HepG2 (cell line): ENCODE data around the gene GSG1. TPM values are rescaled to one million over a fixed set of nuclear protein-coding genes. Genes with fewer than 3 reads are reported as not detected.

ENCODE experiments used
- ATF4 ChIP-seq, 2 experiments: fragments of 450-650 bp in 1 of 2; sonication (generic) in 1 of 2; formaldehyde crosslinking; IDR thresholded peaks; 2 replicates each; pipeline versions ENCODE4 v1.5.0 to v1.8.0; 2020 to 2022; ENCODE audit warnings: mild to moderate bottlenecking in 1 of 2, missing genetic modification reagents in 1 of 2
- FOSL2 ChIP-seq: sonication (generic); formaldehyde crosslinking; IDR thresholded peaks from 2 replicates; pipeline ENCODE4 v1.4.0; 2020; ENCODE audit warnings: missing genetic modification reagents
- NPAS2 ChIP-seq: sonication (generic); formaldehyde crosslinking; IDR thresholded peaks from 2 replicates; pipeline ENCODE4 v1.8.0; 2022; ENCODE audit warnings: mild to moderate bottlenecking, missing genetic modification reagents, borderline replicate concordance
- NR0B2 ChIP-seq: sonication (generic); formaldehyde crosslinking; IDR thresholded peaks from 2 replicates; pipeline ENCODE4 v1.4.0; 2020; ENCODE audit warnings: mild to moderate bottlenecking, missing genetic modification reagents
- RBM39 ChIP-seq: fragments of 200-400 bp; formaldehyde crosslinking; IDR thresholded peaks from one replicate; pipeline ENCODE4 v1.6.1; 2018; ENCODE audit warnings: antibody characterized with exemption, mild to moderate bottlenecking, low read depth, low read length; ENCODE audit not compliant: poor library complexity, severe bottlenecking
- STAG1 ChIP-seq: sonication (generic); formaldehyde crosslinking; IDR thresholded peaks from 2 replicates; pipeline ENCODE4 v1.4.0; 2020; ENCODE audit warnings: missing genetic modification reagents
- ZNF124 ChIP-seq: sonication (generic); formaldehyde crosslinking; IDR thresholded peaks from 2 replicates; pipeline ENCODE4 v1.4.0; 2020; ENCODE audit warnings: missing genetic modification reagents
- ZNF451 ChIP-seq: sonication (generic); formaldehyde crosslinking; IDR thresholded peaks from 2 replicates; pipeline ENCODE4 v1.5.0; 2020; ENCODE audit warnings: mild to moderate bottlenecking, missing genetic modification reagents
- ZNF503 ChIP-seq: sonication (generic); formaldehyde crosslinking; IDR thresholded peaks from 2 replicates; pipeline ENCODE4 v1.4.0; 2020; ENCODE audit warnings: missing genetic modification reagents
- ZNF562 ChIP-seq: sonication (generic); formaldehyde crosslinking; IDR thresholded peaks from 2 replicates; pipeline ENCODE4 v1.8.0; 2022; ENCODE audit warnings: missing genetic modification reagents, borderline replicate concordance
- ZNF713 ChIP-seq: sonication (generic); formaldehyde crosslinking; IDR thresholded peaks from 2 replicates; pipeline ENCODE4 v1.4.0; 2020; ENCODE audit warnings: mild to moderate bottlenecking, missing genetic modification reagents
- ZSCAN5A ChIP-seq: sonication (generic); formaldehyde crosslinking; IDR thresholded peaks from 2 replicates; pipeline ENCODE4 v1.8.0; 2022; ENCODE audit warnings: mild to moderate bottlenecking, missing genetic modification reagents, borderline replicate concordance
- ZXDC ChIP-seq: sonication (generic); formaldehyde crosslinking; IDR thresholded peaks from 2 replicates; pipeline ENCODE4 v1.5.0; 2020; ENCODE audit warnings: mild to moderate bottlenecking, missing genetic modification reagents
- polyA plus RNA-seq, 8 experiments: library from polyadenylated mRNA; depleted of rRNA in 3 of 8; stranded (reverse) in 7 of 8; unstranded in 1 of 8; fragments of >200 nt; fragmentation: Illumina TruSeq in 4 of 8; extraction: Trizol in 4 of 8; gene quantifications; 2 replicates each; pipeline versions ENCODE4 v1.2.1 to v1.2.3, GENCODE V29; 2011 to 2016; ENCODE audit warnings: low read depth in 4 of 8, missing spikeins in 1 of 8, mixed read lengths in 1 of 8; ENCODE audit not compliant: insufficient read depth in 1 of 8
- total RNA-seq, 5 experiments: library from RNA; depleted of rRNA; stranded (reverse); fragments of >200 nt; fragmentation: Illumina TruSeq; extraction: Trizol; gene quantifications; 2 replicates each; pipeline ENCODE4 v1.2.3, GENCODE V29; 2016; ENCODE audit warnings: low read depth in 1 of 5

Gene GSG1
- total and polyA plus RNA-seq, 2 of the 13 experiments (the other 11 are each of a cell fraction or from before 2014, with no cell fraction given): not detected

- TF ChIP-seq ZXDC (CRISPR knock-in tag): no peak
- TF ChIP-seq FOSL2 (CRISPR knock-in tag): peak; percentile 42; the same call in 1 of the 2 replicates
- TF ChIP-seq ATF4 (CRISPR knock-in tag; IDR thresholded peaks at IDR 0.05): no peak
- no peak for TF ChIP-seq ZNF451 (CRISPR knock-in tag)
- no peak for TF ChIP-seq ZNF124 (CRISPR knock-in tag)
- TF ChIP-seq ZNF503: no peak
- no peak for TF ChIP-seq NPAS2 (CRISPR knock-in tag)
- no peak for TF ChIP-seq ZNF562 (CRISPR knock-in tag)
- TF ChIP-seq ZNF713 (CRISPR knock-in tag): no peak
- no peak for TF ChIP-seq STAG1 (CRISPR knock-in tag)
- TF ChIP-seq NR0B2 (CRISPR knock-in tag): no peak
- no peak for TF ChIP-seq RBM39
- no peak for TF ChIP-seq ZSCAN5A (CRISPR knock-in tag)
Observed at GRCh38 chr12:13112968-13113367, 9.5 kb upstream of the GSG1 start (continued).
